ENCODE results near the gene PACRG.
"Not testable (repeated sequence)": the region's sequence is repeated elsewhere in the genome, so short reads cannot be mapped to it uniquely, and the experiment has no call there.

Gene PACRG

DNA sequence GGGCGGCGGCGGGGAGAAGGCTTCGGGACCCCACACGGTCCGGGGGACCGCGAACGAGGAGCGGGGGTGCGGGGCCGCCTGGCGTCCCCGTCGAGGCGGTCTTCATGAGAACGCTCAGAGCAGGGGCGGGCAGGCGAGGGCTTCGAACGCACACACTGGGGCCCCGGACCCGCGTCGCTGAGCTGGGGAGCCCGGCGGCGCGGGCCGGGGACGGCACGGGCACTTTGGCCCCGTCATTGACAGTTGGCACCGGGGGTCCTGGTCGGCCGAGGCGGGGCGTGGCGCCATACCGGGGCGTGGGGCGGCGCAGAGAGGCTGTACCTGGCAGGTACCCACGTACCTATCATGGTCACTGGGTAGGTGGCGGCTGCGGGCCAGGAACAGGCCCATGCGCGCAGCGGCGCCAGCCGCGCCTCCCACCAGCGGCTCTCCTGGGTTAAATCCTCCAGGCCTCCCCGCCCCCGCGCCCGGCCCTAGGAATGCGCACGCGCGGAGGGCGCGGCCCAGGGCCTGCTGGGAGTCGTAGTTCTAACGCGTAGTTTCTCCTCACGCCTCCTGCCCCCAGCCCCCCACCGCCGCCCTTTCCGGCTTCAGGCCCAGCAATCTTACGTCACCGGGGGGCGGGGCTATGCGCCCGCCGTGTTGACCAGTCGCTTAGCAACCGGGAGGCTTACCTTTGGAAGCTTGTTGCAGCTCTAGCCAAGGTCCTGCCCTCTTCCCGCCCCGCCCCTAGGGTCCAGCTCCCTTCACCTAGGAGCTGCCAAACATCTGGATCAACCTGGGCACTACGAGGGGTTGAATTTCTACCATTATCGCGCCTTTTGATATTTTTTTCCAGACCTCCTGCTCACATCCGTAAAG, at the start of gene PACRG, which contains the start of gene PRKN:
PACRG (plus strand) TSS at position 653 of the 861 bp plus-strand sequence.
PRKN (minus strand) TSS at position 445 of the 861 bp plus-strand sequence.
- peak; percentile 96 for DNase-seq (ENCODE audit: low read depth)

GRCh38 chr6:162678896-162679295, 48.9 kb upstream of the PACRG start:
- not testable (repeated sequence) for DNase-seq (ENCODE audit: low read depth)

DNA sequence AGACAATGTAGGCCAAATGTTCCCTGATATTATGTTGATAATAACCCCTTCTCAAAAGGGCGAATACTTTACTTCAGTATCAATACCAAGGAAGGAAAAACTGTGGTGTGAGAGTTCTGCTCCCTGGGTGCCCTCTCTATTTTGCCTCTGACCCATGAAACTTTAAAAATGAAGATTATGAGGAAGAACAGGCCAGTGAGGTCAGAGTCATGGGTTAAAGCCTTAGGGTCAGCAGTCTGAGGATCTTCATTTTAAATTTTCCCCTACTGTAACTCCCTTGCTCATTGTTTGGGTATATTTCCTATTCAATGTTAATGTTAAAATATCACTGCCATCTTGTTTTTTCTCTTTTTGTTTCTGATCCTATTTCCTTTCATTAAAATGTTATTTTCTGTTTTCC, 48.1 kb upstream of the PACRG start:
- no peak for DNase-seq (ENCODE audit: low read depth)

DNA sequence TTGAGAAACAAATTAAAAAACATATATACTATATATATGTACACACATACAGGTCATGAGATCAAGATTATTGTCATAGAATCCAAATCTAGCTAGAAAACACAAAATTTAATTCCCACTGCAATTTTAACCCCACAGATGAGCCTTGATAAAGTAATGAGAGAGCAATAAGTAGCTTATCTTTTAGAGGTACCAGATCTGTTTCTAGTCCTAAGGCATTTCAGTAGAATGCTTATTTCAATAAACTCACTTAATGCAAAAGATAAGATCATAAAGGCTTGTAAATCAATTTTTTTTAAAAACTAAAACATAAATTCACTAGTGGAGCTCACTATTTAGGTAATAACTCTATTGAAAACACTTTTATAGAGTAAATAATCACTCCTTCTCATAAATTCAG, 47.4 kb upstream of the PACRG start:
- DNase-seq (ENCODE audit: low read depth) = no peak

DNA sequence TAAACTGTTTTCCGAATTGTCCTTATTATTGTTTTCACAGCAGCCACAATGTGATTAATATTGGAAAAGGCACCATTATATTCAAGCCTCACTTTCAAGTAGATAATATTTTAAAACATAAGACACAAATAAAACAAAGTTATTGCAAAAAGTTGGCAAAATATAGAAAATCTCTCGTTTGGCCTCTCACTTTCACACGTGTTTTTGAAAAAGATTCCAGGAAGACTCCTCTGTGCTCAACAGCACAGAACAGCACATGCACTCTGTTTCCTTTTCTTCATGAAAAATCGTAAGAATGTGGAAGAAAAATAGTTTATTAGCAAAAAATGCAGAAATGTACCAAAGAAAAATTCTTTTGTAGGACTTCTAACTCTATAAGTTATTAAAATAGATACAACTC, 46.9 kb upstream of the PACRG start:
- no peak for DNase-seq (ENCODE audit: low read depth)

GRCh38 chr6:162681447-162681846, 46.3 kb upstream of the PACRG start:
- DNase-seq (ENCODE audit: low read depth) = no peak

- DNase-seq (ENCODE audit: low read depth) = no peak
Observed at GRCh38 chr6:162683135-162683534, 44.6 kb upstream of the PACRG start.

GRCh38 chr6:162684052-162684451, 43.7 kb upstream of the PACRG start:
- no peak for DNase-seq (ENCODE audit: low read depth)

DNA sequence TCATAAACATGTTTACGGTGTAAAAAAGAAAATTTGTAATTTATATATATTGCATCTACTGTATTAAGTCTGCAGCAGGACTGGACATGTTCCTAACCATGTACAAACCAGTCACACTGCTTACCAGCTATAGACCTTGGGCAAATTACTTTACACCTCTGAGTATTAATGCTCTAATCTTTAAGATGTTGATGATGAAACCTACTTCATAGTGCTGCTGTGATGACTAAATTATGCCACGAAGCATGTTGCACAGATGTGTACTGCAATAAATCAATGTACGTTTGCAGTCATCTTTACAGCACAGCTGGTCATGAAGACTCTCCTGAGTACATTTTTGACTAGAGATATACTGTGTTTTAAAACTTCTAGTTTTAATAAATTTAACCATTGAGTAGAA, 42.8 kb upstream of the PACRG start:
- no peak for DNase-seq (ENCODE audit: low read depth)

DNA sequence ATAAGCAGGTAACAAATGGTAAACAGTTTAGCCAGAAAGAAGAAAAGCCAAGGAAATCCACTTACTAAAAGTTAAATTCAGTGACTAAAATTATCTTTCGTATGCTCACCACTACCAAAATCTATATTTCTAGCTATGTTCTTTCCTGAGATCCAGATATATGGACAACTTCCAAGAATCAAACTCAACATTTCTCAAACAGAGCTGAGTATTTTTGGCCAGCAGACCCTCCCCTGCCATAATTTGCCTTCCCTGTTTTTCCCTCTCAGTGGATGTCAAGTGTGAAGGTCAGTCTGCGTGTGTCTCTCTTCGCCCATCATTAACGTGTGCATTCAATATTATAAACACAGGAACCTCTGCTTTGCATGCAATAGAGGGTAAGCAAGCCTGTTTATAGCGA, 42.2 kb upstream of the PACRG start:
- DNase-seq (ENCODE audit: low read depth) = no peak

DNA sequence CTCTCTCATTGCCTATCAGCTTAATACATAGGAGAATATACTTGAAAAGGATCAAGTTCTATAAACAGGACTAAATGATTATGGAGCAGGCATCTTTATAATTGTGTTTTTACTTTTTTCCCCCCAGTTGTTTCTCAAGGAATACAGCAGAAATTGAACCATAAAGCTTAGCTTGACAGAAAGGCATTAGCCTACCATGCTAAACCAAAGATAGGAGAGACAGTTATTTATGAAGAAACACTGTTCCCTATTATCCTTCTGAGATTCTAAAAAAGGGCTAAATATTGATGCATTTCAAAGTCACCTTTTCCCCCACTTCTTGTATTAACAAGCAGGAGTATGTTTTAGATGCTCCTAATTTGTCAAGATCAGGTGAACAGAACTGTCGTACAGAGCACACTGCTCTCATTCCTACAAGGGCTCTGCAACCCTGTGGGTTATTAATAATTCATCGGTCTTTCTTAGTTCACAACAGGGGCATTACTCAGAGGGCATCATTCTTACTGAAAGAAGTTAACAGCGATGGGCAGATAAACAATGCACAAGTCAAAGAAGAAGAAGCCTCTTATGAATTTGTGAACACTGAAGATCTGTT, 38.9 kb upstream of the PACRG start:
- DNase-seq (ENCODE audit: low read depth) = no peak

DNA sequence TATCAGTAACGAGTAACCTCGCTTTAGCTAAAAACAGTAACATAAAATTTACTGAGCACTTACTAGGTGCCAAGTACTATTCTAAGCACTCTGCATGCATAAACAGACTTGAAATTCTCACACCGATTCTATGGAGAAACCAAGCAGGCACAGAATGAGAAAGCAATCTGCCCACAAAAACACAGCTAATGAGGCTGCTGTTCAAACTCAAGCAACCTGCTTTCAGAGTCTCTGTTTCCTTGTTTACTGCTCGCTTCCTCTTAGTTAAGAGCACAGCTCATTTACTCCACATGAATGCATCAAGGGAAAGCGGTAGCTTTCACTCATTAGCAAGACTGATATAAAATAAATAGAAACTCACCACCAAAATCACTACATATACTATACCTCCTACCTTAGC, 37.6 kb upstream of the PACRG start:
- no peak for DNase-seq (ENCODE audit: low read depth)

GRCh38 chr6:162697872-162698403, 29.8 kb upstream of the PACRG start:
- DNase-seq (ENCODE audit: low read depth) = no peak

DNA sequence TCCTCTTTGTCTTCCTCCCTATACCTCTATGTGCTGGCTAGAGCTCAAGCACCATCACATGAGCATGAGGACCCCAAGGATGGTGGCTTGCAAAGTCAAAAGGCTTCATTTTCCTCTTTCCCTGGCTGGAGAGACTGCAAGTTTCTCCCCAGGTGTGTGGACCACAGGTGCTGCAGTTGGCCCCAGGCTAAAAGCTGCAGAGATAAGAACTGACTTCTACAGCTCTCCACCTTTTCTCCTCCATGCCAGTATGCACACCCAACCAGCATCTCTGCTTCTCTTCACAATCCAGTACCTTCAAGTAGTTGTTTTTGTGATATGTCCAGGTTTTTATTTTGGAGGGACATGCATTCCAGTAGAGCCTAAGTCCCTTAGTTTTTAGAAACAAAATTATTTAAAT, 29.3 kb upstream of the PACRG start:
- DNase-seq (ENCODE audit: low read depth) = no peak

- DNase-seq (ENCODE audit: low read depth) = no peak
Observed at GRCh38 chr6:162699961-162700360, 27.8 kb upstream of the PACRG start.

DNA sequence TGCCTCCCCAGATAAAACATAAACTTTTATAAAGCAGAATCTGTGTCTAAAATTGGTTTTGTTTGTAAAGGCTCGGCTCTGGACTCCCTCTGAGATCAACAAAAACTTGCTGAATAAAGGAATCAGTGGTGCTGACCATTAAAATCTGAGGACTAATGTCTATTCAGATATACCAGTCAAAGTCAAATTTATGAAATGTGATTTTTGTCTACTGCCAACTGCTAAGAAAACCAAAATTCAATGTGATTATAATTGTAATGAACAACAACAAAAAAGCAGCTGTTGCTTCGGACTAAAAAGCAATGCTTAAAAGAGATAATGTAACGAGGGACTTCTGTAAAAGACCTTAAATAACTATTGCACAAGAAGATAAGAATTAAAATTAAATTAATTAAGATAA, 26.8 kb upstream of the PACRG start:
- DNase-seq (ENCODE audit: low read depth) = no peak

GRCh38 chr6:162701551-162701950, 26.2 kb upstream of the PACRG start:
- DNase-seq (ENCODE audit: low read depth) = no peak

DNA sequence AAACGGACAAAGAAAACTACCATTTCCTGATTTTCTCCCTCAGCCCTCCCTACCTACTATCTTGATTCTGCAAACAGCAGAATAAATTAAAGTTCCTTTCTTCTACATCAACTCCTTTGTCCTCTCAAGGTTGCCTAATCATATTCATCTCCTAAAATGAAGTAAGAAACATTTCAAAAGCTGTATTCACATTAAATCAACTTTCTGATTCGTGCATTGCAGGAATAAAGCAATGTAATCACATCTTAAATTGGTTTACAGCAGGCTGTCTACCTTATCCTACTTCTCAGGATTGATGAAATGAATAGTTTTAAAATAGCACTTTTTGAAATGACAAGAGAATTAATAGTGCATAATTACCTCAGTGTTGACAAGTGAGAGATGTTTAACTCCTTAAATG, 25.3 kb upstream of the PACRG start:
- no peak for DNase-seq (ENCODE audit: low read depth)

GRCh38 chr6:162704001-162704400, 23.8 kb upstream of the PACRG start:
- no peak for DNase-seq (ENCODE audit: low read depth)

DNA sequence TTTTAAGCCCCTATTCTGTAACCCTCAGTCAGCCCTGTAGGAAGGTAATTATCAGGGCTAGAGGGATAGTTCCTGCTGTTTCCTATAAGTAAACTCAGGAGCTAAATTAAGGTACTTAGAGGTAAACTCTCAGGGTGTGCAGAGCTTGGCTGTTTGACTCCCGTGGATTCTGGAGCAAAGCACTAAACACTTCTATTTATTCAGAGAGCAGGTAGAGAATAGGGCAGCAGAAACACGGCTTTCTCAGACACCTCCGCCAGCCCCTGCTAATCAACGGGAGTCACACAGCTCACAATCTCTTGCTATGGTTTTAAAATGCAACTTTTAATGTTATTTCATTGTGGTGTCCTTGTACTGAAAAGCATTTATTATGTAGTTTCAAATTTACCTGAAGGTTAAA, 22.0 kb upstream of the PACRG start:
- DNase-seq (ENCODE audit: low read depth) = no peak

GRCh38 chr6:162706232-162706631, 21.5 kb upstream of the PACRG start:
- no peak for DNase-seq (ENCODE audit: low read depth)

DNA sequence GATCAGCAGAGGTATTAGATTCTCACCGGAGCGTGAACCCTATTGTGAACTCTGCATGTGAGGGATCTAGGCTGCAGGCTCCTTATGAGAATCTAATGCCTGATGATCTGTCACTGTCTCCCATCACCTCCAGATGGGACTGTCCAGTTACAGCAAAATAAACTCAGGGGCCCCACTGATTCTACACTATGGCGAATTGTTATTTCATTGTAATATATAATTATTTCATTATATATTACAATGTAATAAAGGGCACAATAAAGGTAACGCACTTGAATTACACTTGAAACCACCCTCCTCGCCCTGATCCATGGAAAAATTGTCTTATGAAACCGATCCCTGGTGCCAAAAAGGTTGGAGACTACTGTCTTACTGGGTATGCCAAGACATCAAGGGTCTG, 18.8 kb upstream of the PACRG start:
- no peak for DNase-seq (ENCODE audit: low read depth)

- DNase-seq (ENCODE audit: low read depth) = no peak
Observed at GRCh38 chr6:162709431-162709830, 18.3 kb upstream of the PACRG start.
